PC-9 (cell line): ENCODE data around the gene FAM81A.

Experiments
- CTCF ChIP-seq: fragments of 200-600 bp; sonication (generic); conservative IDR thresholded peaks from 2 replicates; pipeline ENCODE4 v1.6.1; 2017; ENCODE audit warnings: mixed run types, antibody characterized with exemption, mild to moderate bottlenecking, moderate library complexity
- EZH2 ChIP-seq: fragments of 200-600 bp; sonication (generic); IDR thresholded peaks from 2 replicates; pipeline ENCODE4 v1.8.0; 2017; ENCODE audit warnings: antibody characterized with exemption, low read depth

- TF ChIP-seq EZH2 (no peak), CTCF (no peak)
Measured at GRCh38 chr15:59558851-59559250, 120.9 kb downstream of the FAM81A start.
